Ovary (tissue), 9 donors: ENCODE data around the gene MYO3B. TPM values are rescaled to one million over a fixed set of nuclear protein-coding genes. Genes with fewer than 3 reads are reported as not detected.

Experiments used
- DNase-seq, 5 donors: peaks; one replicate each; pipeline ENCODE4 v3.0.0-alpha.2; 2019 to 2020
- H3K27ac ChIP-seq, 2 donors: fragments of 200-600 bp; one replicate each; pipeline versions ENCODE4 v1.5.1 to v1.8.0; 2019 to 2022
- H3K27me3 ChIP-seq: fragments of 200-600 bp; one replicate; pipeline ENCODE4 v1.8.0; 2022
- H3K36me3 ChIP-seq: fragments of 200-600 bp; sonication (generic); one replicate; pipeline ENCODE4 v1.5.1; 2019
- H3K4me1 ChIP-seq: one replicate; pipeline ENCODE4 v1.8.1; 2013; ENCODE audit warnings: mild to moderate bottlenecking, moderate library complexity; ENCODE audit not compliant: insufficient read depth
- H3K4me3 ChIP-seq: fragments of 200-600 bp; sonication (generic); one replicate; pipeline ENCODE4 v1.5.1; 2017
- H3K9me3 ChIP-seq, 2 donors: fragments of 200-600 bp in 1 of 2; sonication (generic) in 1 of 2; one replicate each; pipeline versions ENCODE4 v1.5.1 to v1.8.1; 2013 to 2019; ENCODE audit warnings: mild to moderate bottlenecking in 1 of 2, moderate library complexity in 1 of 2
- EP300 ChIP-seq: sonication (generic); formaldehyde crosslinking; IDR thresholded peaks from one replicate; pipeline ENCODE4 v1.6.1; 2017; ENCODE audit warnings: antibody characterized with exemption
- POLR2A ChIP-seq: fragments of 450-650 bp; IDR thresholded peaks from one replicate; pipeline ENCODE4 v1.6.1; 2017; ENCODE audit warnings: antibody characterized with exemption, mild to moderate bottlenecking, moderate library complexity
- WGBS, 3 donors: extraction: QIAGEN DNeasy Blood & Tissue Kit in 1 of 3; methylation state at CpG; one replicate each; pipeline versions ENCODE4 v1.1.5 to v1.1.7; 2013 to 2017; 5-methylcytosine and 5-hydroxymethylcytosine counted together
- intact Hi-C, 4 donors: fragments of 100-400 bp; cut with DNase I; formaldehyde crosslinking; loops; one replicate each; pipeline versions ENCODE4 v1.11.0 to v1.15.1; 2022 to 2023
- polyA plus RNA-seq, 2 donors: library from polyadenylated mRNA; stranded (reverse); fragments of 200-250 nt in 1 of 2; fragments of 350-450 nt in 1 of 2; fragmentation: Illumina TruSeq in 1 of 2; extraction: RNeasy Lipid Tissue Mini Kit (QIAGEN cat#74804) in 1 of 2; gene quantifications; one replicate each; pipeline ENCODE4 v1.2.3, GENCODE V29; 2013 to 2014
- small RNA-seq: library from RNA; depleted of rRNA; stranded (forward); fragments of <200 nt; gene quantifications from one replicate; pipeline ENCODE3, GENCODE V24; 2016
- total RNA-seq, 7 donors: library from RNA; depleted of rRNA in 2 of 7; stranded (reverse); fragments of >200 nt in 2 of 7; fragmentation: NEBNext Ultra II Directional in 3 of 7; extraction: Animal tissue kit (Norgen Biotek cat#: 25700) in 3 of 7; gene quantifications; one replicate each; pipeline versions ENCODE4 v1.1.0 to v1.2.4, GENCODE V29; 2016 to 2023
- TF ChIP-seq, protein P1 (sequence below), 3 donors: fragments of 450-650 bp in 2 of 3; fragments of 200-600 bp in 1 of 3; IDR thresholded peaks; one replicate each; pipeline versions ENCODE4 v1.5.1 to v1.8.0; 2016 to 2022; ENCODE audit warnings: antibody characterized with exemption in 3 of 3, mild to moderate bottlenecking in 1 of 3
- donor health status: DM: no; HTN: no; CAD: no; lungs with moderate emphysema.
- donor health status: DM: no; HTN: no; CAD: no.
- donor health status: Bipolar disorder and iron deficiency.
- donor health status: DM: yes; HTN: yes; CAD: no.
- donor health status: DM: no; HTN: no; CAD: no.
- donor health status: DM: yes; HTN: yes; CAD: no.

MYO3B gene
- total and polyA plus RNA-seq, 9 donors, result 0.04 to 1.3 (median 0.12) TPM; not detected in 2

DNA sequence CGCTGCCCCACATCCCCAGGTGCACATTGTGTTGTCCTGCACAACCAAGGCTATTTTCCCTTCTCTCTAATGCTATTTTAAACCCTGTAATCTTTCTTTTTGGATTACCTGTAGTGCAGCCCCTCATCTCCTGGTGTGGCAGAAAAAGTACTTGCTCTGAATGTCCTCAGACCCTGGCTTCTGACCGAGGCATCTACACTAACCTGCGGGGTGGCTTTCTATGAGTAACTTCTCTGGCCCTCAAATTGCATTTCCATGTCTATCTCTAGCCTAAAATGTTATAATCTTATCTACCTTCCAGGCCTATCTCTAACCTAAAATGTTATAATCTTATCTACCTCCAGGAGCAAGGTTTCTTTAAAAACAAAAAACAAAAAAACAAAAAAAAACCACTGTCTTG, 519.0 kb downstream of the MYO3B start:
- intact Hi-C loops, result no loop called here
- Histone ChIP-seq H3K27ac (no peak overlapping the region), H3K4me3 (no peak overlapping the region), H3K9me3 (no peaks in the 10 kb centered on the region), H3K4me1 (no peaks in the 10 kb centered on the region), H3K36me3 (no peaks in the 10 kb centered on the region), H3K27me3 (no peaks in the 10 kb centered on the region)
- WGBS, 3 donors, result 91 to 97% (median 92%) methylated on average over 3 of the region's 3 CpGs
- no peak for TF ChIP-seq POLR2A
- DNase-seq, result no peak

DNA sequence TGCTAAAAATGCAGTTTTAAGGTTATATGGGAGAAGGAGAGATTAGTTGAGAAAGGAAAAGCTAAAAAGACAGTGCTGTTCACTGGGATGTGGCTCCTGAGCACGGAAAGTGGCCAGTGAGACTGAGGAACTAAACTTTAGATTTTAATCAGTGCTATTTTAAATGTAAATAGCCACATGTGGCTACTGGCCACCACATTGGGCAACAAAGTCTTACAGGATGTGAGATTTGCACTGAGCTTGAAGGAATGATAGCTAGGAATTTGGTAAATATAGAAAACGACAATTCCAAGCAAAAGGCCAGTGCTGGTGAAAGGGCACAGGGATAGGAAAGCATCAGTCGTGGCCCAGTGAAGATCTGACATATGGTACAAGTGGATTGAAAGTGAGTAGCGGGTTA, 523.1 kb downstream of the MYO3B start:
- TF ChIP-seq, protein P1, sequence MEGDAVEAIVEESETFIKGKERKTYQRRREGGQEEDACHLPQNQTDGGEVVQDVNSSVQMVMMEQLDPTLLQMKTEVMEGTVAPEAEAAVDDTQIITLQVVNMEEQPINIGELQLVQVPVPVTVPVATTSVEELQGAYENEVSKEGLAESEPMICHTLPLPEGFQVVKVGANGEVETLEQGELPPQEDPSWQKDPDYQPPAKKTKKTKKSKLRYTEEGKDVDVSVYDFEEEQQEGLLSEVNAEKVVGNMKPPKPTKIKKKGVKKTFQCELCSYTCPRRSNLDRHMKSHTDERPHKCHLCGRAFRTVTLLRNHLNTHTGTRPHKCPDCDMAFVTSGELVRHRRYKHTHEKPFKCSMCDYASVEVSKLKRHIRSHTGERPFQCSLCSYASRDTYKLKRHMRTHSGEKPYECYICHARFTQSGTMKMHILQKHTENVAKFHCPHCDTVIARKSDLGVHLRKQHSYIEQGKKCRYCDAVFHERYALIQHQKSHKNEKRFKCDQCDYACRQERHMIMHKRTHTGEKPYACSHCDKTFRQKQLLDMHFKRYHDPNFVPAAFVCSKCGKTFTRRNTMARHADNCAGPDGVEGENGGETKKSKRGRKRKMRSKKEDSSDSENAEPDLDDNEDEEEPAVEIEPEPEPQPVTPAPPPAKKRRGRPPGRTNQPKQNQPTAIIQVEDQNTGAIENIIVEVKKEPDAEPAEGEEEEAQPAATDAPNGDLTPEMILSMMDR (IDR thresholded peaks at IDR 0.05), result no peak
- no peak for TF ChIP-seq POLR2A
- no peak overlapping the region for H3K27ac ChIP-seq
- no peak for DNase-seq
- H3K27me3 ChIP-seq, result no peaks in the 10 kb centered on the region
- no peaks in the 10 kb centered on the region for H3K9me3 ChIP-seq
- 70 to 79% (median 78%) methylated on average over 4 of the region's 4 CpGs for WGBS, 3 donors
- H3K36me3 ChIP-seq, result no peaks in the 10 kb centered on the region
- H3K4me1 ChIP-seq, result no peaks in the 10 kb centered on the region
- intact Hi-C loops, result no loop called here
- H3K4me3 ChIP-seq, result no peak overlapping the region

DNA sequence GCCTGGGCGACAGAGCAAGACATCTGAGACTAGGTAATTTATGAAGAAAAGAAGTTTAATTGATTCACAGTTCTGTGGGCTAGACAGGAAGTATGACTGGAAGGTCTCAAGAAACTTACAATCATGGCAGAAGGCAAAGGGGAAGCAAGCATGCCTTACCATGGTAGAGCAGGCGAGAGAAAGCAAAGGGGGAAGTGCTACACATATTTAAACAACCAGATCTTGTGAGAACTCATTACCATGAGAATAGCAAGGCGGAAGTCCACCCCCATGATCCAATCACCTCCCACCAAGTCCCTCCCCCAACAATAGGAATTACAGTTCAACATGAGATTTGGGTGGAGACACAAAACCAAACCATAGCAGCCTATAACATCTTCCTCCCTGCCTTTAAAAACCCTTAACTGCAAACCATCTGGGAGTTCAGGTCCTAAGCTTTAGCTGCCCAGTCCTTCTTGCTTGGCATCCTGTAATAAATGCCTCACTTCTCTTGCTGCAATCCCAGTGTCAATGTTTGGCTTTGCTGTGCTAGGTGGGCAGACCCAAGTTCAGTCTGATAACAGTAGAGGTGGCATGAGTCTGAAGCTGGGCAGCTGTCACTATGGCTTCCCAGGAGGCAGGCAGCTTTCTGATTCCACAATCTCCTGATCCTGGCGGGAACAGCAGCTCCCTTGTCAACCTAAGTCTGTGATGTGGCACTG, 526.0 kb downstream of the MYO3B start:
- intact Hi-C loops, result no loop called here
- TF ChIP-seq, protein P1 (IDR thresholded peaks at IDR 0.05), result no peak
- no peak for TF ChIP-seq POLR2A
- no peak for TF ChIP-seq EP300
- H3K36me3 ChIP-seq, result no peaks in the 10 kb centered on the region
- DNase-seq, result no peak
- no peak overlapping the region for H3K4me3 ChIP-seq
- H3K4me1 ChIP-seq, result no peaks in the 10 kb centered on the region
- H3K9me3 ChIP-seq, result no peaks in the 10 kb centered on the region
- no peak overlapping the region for H3K27ac ChIP-seq
- 81 to 90% (median 87%) methylated on average over 4 of the region's 4 CpGs for WGBS, 3 donors
- no peaks in the 10 kb centered on the region for H3K27me3 ChIP-seq

Small RNA genes within 50 kb of the gene (small RNA-seq; reads per million reads assigned to genes)
- gene RF02271, result not detected
